HG02759 (cell line): ENCODE data around the gene CNGA3.
"Not testable (repeated sequence)": the region's sequence is repeated elsewhere in the genome, so short reads cannot be mapped to it uniquely, and the experiment has no call there.

Experiments used
- ATAC-seq: cut with Tn5 transposase; IDR thresholded peaks from one replicate; pipeline ENCODE4 v1.9.1; 2021; ENCODE audit warnings: mild to moderate bottlenecking, moderate library complexity; ENCODE audit not compliant: unreplicated experiment

The CNGA3 gene

GRCh38 chr2:98346311-98347236 lies at the start of gene CNGA3:
TSS of gene CNGA3 (plus strand) at chr2:98346456. CDS start at chr2:98369976, 23,520 bp downstream.
- ATAC-seq, result no peak

- no peak for ATAC-seq
Measured at GRCh38 chr2:98297817-98298682, 48.2 kb upstream of the CNGA3 start.

- ATAC-seq, result no peak
Measured at GRCh38 chr2:98298683-98299164, 47.5 kb upstream of the CNGA3 start.

GRCh38 chr2:98299211-98299905 lies 46.9 kb upstream of the CNGA3 start:
- no peak for ATAC-seq

- no peak for ATAC-seq
Measured at GRCh38 chr2:98300141-98300874, 45.9 kb upstream of the CNGA3 start.

- no peak for ATAC-seq
Measured at GRCh38 chr2:98301469-98301868, 44.8 kb upstream of the CNGA3 start.

GRCh38 chr2:98307131-98307696 lies 39.0 kb upstream of the CNGA3 start:
- ATAC-seq, result not testable (repeated sequence)

GRCh38 chr2:98308068-98308467 lies 38.2 kb upstream of the CNGA3 start:
- no peak for ATAC-seq

- no peak for ATAC-seq
Measured at GRCh38 chr2:98308532-98308931, 37.7 kb upstream of the CNGA3 start.

- ATAC-seq, result no peak
Measured at GRCh38 chr2:98309580-98309979, 36.7 kb upstream of the CNGA3 start.

GRCh38 chr2:98310010-98310409 lies 36.2 kb upstream of the CNGA3 start:
- ATAC-seq, result no peak

- ATAC-seq, result no peak
Measured at GRCh38 chr2:98311090-98311489, 35.2 kb upstream of the CNGA3 start.

- ATAC-seq, result no peak
Measured at GRCh38 chr2:98311771-98312545, 34.3 kb upstream of the CNGA3 start.

GRCh38 chr2:98313492-98314250 lies 32.6 kb upstream of the CNGA3 start:
- no peak for ATAC-seq

GRCh38 chr2:98314251-98314650 lies 32.0 kb upstream of the CNGA3 start:
- no peak for ATAC-seq

GRCh38 chr2:98315957-98316356 lies 30.3 kb upstream of the CNGA3 start:
- no peak for ATAC-seq

- no peak for ATAC-seq
Measured at GRCh38 chr2:98317214-98317613, 29.0 kb upstream of the CNGA3 start.

- ATAC-seq, result not testable (repeated sequence)
Measured at GRCh38 chr2:98320171-98320570, 26.1 kb upstream of the CNGA3 start.
